Measurements from ENCODE around the gene TMEM259.

Gene TMEM259

GRCh38 chr19:1000591-1001537 lies 20.1 kb downstream of the TMEM259 start:
- DNase-seq, result no peak

DNA sequence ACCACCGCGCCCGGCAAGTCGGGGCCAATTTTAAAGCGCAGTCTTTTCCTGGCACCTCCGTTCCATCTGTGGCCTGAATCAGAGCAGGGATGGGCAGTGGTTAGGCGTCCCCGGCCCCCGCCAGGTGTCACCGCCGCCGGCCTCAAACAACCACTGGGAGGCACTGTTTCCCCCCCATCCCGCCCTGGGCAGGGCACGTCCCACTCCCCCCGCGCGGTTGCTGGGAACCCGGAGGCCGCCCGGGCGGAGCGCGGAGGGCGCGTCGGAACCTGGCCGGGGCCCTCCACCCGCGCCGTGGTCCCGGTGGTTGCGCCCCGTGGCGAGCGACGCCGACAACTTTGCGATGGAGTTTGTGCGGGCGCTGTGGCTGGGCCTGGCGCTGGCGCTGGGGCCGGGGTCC lies 20.8 kb downstream of the TMEM259 start, which contains the start of gene GRIN3B:
TSS of gene GRIN3B (plus strand) at position 325 of the 400 bp plus-strand sequence. CDS start at position 344, 19 bp downstream.
- DNase-seq, result no peak

DNA sequence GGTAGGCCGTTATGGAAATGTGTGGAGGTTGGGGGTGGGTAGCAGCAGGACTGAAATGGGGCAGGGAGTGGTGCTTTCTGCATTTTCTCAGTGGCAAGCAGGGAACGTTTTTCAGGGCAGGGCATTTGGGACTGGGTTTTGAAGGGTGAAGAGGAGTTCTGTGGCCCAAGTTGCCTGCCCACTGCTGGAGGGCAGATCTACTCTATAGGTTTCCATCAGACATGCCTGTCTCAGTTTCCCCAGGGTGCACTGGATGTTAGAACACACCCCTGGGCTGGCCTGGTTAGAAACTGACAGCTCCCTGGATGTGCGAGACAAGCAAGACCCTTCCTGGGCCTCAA lies 21.6 kb downstream of the TMEM259 start:
- DNase-seq, result no peak

DNA sequence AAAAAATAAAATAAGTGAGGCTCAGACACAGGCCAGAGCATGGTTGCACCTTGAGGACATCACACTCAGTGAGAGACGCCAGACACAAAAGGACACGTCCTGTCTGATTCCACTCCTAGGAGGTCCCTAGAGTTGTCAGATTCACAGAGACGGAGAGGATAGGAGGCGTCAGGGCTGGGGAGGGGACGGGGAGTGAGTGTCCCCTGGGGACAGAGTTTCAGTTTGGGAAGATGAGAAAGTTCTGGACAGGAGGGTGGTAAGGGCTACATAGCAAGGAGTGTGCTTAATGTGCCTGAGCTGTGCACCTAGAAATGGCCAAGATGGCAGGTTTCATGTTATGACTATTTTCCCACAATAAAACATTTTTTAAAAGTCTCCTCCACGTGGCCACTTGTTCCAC lies 22.9 kb downstream of the TMEM259 start:
- DNase-seq, result no peak

DNA sequence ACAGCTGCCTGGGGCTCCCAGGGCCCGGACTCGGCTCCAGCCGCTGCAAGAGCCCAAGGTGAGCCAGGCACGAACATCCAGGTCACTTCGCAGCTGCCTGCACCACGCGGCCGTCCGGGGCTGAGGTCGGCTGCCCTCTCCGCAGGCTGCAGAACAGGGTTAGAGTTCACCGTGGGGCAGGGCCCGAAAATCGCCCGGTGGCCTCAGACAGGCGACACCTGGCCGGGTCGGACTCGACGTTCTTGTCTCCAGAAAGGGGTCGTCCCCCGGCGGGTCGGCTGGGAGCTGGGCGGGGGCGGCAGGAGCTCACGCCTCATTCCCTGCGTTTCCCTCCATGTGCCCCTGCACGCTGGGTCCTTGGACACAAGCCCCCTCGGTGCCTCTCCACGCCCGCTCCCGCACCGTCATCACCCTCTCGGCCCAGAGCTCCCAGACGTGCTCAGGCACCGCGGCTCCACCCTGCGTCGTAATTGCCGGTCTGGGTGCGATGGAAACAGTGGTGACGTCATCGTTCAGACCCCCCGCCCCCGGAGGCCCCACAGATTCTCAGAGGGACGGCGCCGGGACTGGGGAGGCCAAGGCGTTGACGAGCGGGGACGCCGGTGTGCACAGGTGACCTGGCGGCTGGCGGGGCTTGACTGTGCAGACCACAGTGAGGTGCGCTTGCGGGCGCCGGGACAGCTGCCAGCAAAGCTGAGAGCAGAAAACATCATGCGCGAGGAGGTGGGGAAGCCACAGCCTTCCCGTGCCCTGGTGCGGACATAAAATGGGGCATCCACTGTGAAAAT lies 24.7 kb downstream of the TMEM259 start:
- no peak for DNase-seq

DNA sequence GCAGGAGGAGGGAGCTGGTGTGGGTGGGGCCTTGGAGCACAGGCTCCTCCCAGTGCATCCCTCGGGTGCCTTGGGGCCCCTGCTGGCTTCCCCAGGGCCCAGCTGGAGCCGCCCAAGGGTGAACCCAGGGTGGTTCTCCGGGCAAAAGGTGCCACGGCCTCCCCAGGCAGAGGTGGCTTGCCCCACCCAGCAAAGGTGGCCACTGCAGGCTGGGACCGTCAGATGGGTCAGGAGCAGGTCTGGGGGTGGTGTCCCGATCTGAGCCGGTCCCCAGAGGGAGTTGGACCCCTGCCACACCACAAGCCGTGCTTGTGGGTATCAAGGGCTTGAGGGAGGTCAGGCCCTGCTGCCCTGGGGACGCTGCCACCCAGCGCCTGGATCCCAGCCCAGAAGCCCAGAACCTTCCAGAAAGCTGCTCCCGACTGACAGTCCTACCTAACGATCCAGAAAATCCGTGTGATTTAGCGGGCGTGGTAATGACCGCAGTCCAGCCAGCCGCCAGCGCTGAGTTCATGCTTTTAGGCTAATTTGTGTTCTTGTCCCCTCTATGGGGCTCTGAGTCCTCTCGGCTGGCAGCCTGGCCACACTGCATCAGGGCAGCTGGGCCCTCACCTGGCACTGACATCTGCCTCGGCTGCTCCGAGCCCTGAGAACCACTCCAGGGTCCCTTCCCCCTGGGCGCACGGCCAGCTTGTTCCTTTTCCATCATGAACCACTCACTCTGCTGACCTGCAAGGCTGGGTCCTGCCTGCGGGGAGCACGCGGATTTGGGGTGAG lies 25.7 kb downstream of the TMEM259 start:
- DNase-seq, result no peak

DNA sequence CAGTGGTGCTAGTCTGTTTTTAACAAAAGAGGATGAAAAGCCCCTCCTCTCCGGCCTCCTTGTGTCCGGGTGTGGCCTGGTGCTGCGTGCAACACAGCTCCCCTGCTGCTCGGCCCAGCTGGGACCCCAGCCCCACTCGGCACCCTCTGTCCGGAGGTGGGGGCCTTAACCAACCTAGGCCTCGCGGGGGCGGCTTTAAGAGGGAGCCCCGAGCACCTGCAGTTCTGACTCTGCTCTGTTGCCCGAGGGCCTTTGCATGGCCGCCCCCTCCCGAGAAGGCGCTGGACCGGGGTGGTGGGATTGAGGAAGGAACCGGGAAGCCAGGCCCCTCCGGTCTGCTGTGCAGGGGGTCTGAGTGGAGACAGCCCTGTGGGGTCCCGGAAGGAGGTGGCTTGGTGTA lies 26.4 kb downstream of the TMEM259 start:
- DNase-seq, result no peak

DNA sequence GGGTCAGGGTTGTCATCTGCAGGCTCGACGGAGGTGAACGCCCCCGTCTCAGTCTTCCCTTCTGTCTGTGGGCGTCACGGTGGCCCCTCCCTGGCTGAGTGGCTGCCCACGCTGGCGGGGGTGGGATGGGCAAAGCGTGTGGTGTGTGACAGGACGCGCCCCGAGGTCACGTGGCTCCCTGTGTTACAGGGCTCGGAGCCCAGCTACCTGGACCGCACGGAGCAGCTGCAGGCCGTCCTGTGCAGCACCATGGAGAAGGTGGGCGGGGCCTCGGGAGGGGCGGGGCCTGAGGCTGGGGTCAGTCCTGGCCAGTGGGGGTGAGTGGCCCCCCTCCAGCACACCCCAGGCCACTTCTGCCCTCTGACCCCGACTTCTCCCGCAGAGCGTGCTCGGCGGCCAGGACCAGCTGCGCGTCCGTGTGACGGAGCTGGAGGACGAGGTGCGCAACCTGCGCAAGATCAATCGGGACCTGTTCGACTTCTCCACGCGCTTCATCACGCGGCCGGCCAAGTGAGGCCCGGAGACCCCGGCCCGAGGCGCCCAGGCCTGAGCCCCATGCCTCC lies 27.0 kb downstream of the TMEM259 start:
- no peak for DNase-seq

GRCh38 chr19:993361-993830 lies 27.5 kb downstream of the TMEM259 start:
- no peak for DNase-seq

DNA sequence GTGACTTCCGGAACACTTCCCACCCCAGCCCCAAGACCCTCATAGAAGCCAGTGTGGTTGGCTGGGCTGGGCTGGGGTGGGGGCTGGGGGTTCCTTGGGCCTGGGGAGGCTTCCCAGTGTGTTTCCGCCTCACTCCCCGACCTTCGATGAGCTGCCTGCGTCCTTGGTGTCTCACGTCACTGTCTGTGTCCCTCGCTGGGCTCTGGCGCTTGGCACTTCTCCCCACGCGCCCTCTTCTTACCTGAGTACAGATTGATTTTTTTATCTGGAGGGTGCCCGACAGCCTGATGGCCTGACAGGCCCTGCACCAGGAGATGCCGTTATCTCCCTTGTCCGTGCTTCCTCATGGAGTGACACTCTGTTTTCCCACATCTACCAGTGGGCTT lies 28.3 kb downstream of the TMEM259 start:
- no peak for DNase-seq

- no peak for DNase-seq
Observed at GRCh38 chr19:991932-992669, 28.8 kb downstream of the TMEM259 start.

DNA sequence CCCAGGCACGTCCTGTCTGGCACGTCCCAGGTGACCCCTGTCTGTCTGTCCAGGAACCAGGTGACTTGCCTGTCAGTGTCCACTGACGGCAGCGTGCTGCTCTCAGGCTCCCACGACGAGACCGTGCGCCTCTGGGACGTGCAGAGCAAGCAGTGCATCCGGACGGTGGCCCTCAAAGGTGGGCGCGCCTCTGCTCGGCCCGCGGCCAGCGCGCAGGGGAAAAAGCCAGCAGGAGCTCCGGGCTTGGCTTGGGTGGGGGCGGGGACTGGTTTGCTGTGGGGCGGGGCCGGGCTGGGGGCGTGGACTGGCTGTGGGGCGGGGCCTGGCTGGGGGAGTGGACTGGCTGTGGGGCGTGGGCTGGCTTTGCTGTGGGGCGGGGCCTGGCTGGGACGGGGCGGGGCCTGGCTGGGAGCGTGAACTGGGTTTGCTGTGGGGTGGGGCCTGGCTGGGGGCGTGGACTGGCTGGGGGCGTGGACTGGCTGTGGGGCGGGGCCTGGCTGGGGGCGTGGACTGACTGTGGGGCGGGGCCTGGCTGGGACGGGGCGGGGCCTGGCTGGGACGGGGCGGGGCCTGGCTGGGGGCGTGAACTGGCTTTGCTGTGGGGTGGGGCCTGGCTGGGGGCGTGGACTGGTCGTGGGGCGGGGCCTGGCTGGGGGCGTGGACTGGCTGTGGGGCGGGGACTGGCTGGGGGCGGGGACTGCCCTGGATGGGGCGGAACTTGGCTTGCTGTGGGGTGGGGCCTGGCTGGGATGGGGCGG lies 29.6 kb downstream of the TMEM259 start:
- DNase-seq, result no peak

- no peak for DNase-seq
Observed at GRCh38 chr19:990746-991145, 30.2 kb downstream of the TMEM259 start.

- DNase-seq, result no peak
Observed at GRCh38 chr19:990119-990571, 30.8 kb downstream of the TMEM259 start.

GRCh38 chr19:989381-990081 lies 31.4 kb downstream of the TMEM259 start:
- DNase-seq, result no peak

DNA sequence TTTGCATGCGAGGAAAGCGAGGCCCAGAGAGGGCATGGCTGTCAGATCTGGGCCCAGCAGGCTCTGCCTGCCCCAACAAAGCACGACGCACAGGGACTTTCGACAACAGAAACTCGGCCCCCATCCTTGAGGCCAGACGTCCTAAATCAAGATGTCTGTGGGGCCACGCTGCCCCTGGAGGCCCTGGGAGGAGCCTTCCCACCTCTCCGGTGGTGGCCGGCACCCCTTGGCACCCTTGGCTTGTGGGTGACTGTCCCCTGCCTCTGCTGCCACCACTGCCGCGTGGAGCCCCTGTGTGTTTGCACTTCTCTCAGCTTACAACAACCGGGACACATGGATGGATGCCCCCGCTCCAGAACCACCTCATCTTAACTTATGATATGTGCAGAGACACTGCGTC lies 32.4 kb downstream of the TMEM259 start:
- DNase-seq, result no peak

- no peak for DNase-seq
Observed at GRCh38 chr19:988081-988480, 32.8 kb downstream of the TMEM259 start.

DNA sequence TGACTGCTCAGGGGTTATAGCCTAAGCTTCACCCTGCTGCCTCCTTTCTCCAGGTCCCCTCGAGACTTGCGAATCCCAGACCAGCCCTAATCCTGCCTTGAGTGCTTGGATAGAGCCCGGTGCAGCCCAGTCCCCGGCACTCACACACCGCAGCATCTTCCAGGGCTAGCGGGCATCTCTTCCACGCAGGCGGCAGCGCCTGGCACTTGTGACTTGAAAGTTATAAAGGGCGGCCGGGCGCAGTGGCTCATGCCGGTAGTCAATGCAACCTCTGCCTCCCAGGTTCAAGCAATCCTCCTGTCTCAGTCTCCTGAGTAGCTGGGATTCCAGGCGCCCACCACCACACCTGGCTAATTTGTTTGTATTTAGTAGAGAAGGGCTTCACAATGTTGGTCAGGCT lies 34.8 kb downstream of the TMEM259 start:
- no peak for DNase-seq

GRCh38 chr19:984165-984967 lies 36.6 kb downstream of the TMEM259 start, which contains the start of gene WDR18:
Gene WDR18, plus strand, starts transcription at chr19:984345. Its CDS starts 9 bp downstream, at chr19:984354.
- peak; percentile 92 for DNase-seq

All from midbrain (tissue), 1 donor.